HG03469 (cell line): ENCODE measurements around the gene KTI12.
"Not testable (repeated sequence)": the region's sequence is repeated elsewhere in the genome, so short reads cannot be mapped to it uniquely, and the experiment has no call there.

ENCODE experiments used
- ATAC-seq: cut with Tn5 transposase; IDR thresholded peaks from one replicate; pipeline ENCODE4 v1.9.1; 2021; ENCODE audit warnings: mild to moderate bottlenecking, moderate library complexity, moderate number of reproducible peaks; ENCODE audit not compliant: unreplicated experiment

The KTI12 gene

DNA sequence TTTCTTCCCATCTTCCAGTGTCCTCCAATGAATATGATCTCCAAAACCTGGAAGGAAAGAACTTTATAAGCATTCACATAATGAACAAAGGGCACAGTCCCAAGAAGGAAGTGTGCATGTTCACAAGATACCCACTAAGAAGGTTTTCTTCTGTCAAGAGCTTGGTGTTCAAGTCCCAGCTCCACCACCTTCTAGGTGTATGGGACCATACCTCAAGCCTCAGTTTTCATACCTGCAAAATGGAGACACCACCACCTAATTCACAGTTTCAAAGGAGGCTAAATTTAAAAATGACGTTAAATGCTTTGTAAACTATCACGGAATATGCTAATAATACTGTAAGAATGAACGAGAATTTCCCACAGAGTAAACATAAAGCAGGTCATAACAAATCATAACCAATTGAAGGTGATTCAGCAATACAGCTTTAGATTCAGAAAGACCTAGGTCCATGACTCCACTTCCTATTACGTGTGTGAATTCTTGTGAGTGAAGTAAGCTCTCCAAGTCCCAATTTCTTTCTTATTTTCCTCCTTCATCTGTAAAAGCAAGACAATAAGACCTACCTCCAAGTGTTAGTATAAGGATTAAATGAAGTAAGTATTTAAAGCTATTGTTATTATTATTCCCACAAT lies 8.1 kb upstream of the KTI12 start:
- no peak for ATAC-seq

DNA sequence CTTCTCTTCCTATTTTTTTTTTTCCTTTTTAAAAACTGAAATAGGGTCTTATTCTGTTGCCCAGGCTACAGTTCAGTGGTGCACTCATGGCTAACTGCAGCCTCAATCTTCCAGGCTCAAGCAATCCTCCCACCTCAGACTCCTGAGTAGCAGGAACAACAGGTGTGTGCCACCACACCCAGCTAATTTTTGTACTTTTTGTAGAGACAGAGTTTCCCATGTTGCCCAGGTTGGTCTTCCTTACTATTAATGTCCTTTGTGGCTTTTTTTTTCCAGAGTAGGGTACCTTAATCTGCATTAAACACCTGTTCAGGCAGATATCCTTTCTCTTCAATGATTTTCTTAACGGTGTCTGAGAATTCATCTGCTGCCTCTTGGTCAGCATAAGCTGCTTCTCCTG lies 4.3 kb upstream of the KTI12 start:
- ATAC-seq: no peak

DNA sequence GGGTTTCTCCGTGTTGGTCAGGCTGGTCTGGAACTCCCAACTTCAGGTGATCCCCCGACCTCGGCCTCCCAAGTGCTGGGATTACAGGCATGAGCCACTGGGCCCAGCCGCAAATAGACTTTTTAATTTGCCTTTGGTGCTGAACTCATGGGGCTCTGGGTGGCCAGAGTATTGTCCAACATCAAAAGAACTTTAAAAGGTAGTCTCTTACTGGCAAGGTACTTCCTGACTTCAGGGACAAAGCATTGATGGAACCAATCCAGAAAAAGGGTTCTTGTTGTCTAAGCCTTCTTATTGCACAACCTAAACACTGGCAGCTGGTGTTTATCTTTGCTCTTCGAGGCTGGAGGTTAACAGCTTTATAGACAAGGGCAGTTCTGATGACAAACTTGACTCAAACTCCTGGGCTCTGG lies 3.8 kb upstream of the KTI12 start:
- ATAC-seq: no peak

DNA sequence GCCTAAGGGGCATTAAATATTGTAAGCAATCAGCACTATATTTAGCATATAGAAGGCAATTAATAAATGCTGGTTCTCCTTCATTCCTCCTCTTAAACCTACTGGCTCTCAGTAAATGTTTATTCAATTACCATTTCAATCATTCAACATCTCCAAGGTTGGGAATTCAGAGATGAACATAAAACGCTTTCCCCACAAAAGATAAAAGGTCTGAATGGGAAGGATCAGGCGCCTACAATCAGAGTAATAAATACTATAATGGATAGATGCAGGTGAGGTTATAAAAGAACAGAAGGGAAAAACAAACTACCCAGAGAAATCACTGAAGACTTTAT lies 407 bp upstream of the KTI12 start:
- no peak for ATAC-seq

DNA sequence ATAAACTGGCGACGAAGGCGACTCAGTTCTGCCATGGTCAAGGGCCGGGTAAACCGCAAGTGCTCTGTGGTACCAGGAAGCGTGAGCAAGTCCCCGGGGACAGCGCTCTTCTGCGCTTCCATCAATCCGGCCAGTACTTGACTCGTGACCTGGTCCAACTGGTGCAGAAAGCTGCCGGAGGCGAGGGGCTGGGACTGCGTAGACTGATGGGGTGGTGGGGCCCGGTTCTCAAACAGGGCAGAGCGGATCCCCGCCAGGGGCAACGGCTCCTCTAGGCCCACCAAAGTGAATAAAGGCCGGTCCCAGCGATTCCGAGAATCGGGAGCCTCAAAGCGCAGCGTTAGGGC lies 852 bp downstream of the KTI12 start:
- ATAC-seq: no peak

DNA sequence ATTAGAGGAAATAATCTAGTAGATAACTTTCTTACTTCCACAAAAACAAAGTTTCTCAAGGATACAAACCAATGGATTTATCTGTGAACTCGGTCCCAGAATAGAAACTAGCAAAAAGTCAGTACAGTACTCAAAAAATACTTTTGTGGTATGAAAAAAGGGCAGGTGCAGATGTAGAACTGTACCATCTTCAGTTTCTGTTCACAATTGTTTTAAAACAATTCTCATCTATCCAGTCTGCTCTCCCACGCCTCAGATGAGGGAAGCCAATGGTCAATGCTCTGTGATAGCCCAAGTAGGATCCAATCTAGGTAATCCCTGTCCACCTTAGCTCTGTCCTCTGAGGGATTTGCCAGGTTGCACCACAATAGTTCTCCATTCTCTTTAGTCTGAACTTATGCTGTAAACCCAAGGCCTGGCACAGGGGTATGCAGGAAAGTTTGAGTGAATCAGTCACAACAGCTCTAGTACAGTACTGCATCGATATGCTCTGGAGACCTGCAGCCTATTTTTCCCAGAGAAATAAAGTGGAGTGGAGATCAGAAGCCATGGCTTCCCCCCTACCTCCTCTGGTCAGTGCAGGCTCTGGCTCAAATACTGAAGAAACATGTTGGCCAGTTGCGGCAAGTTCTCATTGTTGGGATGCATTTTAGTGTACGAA lies 1.4 kb downstream of the KTI12 start:
- no peak for ATAC-seq

DNA sequence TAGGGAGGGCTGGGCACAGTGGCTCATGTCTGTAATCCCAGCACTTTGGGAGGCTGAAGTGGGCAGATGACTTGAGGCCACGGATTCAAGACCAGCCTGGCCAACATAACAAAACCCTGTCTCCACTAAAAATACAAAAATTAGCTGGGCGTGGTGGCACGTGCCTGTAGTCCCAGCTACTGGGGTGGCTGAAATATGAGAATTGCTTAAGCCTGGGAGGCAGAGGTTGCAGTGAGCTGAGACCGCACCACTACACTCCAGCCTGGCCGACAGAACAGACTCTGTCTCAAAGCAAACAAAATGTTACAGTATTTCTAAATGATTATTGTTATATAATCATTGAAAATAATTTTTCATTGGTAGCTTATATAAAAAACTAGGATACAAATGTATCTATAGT lies 4.8 kb downstream of the KTI12 start:
- ATAC-seq: not testable (repeated sequence)

DNA sequence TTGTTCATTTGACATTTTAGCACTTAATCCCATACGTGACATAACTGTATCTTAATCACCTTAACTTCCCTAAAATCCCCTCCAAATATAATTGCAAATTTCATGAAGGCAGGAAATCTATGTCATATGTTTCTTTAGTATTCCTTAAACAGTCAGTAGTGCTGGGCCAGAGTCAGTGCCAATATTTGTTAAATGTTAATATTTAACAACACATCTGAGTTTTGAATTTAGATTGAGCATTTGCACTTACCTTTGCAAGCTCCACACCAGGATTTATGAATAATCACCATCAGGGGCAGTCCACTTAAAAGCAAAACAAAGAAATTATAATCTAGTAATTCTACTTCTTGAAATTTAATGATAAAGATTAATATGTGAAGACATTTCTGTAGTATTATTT lies 5.3 kb downstream of the KTI12 start:
- no peak for ATAC-seq

DNA sequence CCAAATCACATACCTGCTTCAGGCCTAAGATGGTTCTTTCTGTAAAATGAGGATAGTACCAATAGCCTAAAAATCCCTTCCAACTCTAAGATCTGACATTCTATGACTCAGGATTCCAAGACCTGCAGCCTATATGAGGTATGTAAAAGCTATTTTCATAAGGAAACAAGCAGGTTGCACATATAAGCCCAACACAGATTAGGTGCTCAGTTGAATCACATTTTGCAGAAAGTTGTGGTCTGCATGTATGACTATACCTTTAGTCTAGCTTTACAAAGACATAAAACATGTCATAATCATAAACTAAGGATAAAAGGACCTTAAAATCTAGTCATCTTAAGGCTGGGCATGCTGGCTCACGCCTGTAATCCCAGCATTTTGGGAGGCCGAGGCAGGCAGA lies 7.3 kb downstream of the KTI12 start:
- no peak for ATAC-seq

DNA sequence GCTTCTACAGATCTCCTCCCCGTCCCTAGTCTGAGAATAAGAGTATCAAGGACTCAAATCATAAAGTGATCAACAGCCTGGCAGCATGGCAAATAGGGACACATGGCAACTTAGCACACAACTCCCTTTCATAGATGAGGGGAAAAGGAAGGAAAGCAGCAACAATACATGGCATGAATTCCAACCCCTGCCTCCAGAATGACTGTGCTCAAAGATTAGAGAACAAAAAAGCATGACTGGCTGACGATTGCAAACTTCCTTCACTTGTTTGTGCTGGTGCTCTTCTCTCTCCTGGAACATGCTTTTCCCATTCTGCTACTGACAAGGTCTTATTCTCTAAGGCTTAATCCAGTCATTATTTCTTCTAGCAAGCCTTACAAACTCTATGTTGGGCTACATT lies 11.5 kb downstream of the KTI12 start:
- no peak for ATAC-seq

DNA sequence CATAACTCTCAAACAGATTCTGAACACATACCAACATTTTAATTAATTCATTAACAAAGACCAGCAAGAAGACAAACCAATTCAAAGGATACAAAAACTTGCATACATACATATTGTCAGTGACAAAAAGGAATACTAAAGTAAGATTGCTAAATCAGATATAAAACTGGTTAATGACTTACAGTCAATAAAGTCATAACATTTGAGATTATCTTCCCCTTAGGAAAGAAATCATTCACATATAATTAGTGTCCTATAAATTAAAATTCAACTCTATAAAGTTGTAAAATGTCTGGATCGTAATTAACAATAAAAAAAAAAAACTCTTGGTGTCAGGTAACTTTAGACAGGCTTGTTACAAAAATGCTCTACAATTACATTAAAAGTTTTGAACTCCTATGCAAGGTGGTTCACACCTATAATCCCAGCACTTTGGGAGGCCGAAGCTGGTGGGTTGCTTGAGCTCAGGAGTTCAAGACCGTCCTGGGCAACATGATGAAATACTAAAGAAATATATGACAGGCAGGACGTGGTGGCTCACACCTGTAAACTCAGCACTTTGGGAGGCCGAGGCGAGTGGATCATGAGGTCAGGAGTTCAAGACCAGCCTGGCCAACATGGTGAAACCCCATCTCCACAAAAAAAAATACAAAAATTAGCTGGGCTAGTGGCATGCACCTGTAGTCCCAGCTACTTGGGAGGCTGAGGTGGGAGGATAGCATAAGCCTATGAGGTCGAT lies 25.4 kb downstream of the KTI12 start:
- ATAC-seq: no peak

DNA sequence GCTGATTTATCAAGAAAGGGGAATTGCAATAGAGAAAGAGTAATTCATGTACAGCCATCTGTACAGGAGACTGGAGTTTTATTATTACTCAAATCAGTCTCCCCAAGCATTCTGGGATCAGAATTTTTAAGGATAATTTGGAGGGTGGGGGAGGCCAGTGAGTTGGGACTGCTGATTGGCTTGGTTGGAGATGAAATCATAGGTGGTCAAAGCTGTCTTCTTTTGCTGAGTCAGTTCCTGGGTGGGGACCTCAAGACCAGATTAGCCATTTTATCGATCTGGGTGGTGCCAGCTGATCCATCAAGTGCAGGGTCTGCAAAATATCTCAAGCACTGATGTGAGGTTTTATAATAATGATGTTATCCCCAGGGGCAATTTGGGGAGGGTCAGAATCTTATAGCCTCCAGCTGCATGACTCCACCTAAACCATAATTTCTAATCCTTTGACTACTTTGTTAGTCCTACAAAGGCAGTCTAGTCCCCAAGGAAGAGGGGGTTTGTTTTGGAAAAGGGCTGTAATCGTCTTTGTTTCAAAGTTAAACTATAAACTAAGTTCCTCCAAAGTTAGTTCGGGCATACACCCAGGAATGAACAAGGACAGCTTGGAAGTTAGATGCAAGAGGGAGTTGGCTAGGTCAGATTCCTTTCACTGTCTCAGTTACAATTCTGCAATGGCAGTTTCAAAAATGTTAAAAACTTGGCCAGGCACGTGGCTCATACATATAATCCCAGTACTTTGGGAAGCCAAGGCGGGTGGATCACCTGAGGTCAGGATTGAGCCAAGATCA lies 26.2 kb downstream of the KTI12 start:
- ATAC-seq: no peak

DNA sequence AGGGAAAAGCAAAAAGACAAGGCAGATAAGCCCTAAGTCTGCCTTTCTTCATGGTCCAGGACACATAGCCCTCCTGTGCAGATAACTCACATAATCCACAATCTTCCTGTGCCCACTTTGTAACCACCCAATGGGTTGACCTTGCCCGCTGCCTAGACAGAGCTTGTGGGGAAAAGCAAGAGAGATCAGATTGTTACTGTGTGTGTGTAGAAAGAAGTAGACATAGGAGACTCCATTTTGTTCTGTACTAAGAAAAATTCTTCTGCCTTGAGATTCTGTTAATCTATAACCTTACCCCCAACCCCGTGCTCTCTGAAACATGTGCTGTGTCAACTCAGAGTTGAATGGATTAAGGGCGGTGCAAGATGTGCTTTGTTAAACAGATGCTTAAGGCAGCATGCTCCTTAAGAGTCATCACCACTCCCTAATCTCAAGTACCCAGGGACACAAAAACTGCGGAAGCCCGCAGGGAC lies 27.5 kb downstream of the KTI12 start:
- not testable (repeated sequence) for ATAC-seq

DNA sequence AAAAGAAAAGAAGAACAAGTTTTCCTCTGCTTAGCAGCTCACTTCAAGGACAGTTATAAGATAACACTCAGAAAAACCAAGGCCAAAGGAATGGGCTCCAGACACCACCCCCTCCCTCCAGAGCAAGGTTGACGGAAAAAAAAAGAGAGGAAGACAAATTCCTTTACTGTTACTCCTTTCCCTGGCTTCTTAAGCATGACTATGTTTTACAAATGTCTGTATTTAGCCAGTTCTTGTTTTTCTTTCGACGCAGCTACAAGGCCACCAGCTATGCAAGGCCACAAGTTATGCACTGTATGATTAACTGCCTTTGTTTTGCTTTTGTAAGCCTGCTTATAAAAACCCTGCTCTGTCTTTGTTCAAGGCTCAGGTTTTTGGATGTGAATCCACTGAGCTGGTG lies 28.1 kb downstream of the KTI12 start:
- ATAC-seq: not testable (repeated sequence)

DNA sequence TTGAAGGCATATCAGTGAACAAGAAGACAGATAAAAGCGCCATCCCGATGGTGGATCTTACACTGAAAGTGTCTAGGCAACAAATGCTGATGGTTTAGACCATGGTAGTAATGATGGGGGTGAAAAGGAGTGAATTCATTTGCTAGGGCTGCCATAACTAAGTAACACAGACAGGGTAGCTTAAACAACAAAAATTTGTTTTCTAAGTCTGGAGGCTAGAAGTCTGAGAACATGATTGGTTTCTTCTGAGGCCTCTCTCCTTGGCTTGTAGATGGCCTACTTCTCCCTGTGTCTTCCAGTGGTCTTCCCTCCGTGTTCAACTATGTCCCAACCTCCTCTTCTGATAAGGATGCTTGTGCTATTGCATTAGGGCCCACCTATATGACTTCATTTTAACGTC lies 29.7 kb downstream of the KTI12 start:
- ATAC-seq: no peak

DNA sequence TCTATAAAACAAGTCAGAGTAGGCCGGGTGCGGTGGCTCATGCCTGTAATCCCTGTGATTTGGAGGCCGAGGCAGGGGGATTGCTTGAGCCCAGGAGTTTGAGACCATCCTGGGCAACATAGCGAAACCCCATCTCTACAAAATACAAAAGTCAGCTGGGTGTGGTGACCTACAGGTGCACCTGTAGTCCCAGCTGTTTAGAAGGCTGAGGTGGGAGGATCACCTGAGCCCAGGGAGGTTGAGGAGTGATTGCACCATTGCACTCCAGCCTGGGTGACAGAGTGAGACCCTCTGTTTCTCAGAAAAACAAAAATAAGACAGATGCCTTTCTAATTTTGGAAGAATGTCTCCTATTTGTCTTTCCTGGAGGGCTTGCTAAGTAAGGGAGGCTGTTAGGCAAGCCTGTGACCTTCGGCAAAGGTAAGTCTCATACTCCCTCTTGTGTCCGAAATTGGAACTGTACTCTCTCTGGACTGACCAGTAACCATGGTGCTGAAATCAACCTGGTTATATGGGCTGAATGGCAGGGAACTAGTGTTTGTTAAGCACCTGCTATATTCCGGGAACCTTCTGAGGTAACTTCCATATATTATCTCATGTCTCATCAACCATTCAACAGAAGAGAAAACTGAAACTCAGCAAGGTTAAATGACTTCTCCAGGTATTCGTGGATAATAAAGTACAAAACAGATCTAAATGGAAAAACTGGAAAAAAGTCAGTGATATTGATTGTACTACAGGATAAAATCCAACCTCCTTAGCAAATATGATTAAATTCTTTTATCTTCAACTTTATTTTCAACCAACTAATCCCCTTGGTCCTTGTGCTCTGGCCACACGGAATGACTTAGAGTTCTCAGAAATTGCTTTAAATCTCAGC lies 31.3 kb downstream of the KTI12 start:
- ATAC-seq: no peak

DNA sequence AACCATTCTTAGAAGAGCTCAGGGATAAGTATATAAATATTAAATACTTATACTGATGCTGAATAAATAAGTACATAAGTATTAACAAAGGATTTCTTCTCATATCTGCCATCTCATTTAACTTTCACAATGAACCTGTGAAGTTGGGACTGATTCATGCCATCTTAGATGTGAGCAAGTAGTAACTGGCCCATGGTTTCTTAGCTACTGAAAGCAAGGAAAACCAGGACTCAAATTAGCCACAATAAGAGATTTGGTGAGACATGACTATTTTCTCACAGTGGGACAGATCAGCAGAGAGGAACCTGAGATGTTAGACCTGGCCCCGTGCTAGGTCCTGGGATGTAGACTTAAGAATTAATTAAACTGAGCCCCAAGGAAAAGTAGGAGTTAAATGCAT lies 34.9 kb downstream of the KTI12 start:
- ATAC-seq: no peak

DNA sequence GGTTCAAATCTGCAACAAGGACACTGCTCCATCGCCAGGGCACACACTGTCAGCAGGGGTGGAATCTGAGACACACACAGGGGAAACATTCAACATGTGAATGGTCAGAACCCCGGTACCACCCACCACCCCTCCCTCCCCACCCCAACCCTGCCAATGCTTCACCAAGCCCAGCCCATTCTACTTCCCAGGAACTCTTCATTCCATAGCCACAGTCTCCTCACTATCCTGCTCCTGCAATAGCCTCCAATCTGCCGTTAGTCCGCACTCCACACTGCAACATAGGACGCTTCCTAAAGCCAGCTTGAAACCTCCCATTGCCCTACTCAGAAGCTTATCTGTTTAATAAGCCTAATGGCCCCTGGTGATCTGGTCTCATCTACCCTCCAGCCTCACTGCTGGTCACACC lies 35.6 kb downstream of the KTI12 start:
- no peak for ATAC-seq

DNA sequence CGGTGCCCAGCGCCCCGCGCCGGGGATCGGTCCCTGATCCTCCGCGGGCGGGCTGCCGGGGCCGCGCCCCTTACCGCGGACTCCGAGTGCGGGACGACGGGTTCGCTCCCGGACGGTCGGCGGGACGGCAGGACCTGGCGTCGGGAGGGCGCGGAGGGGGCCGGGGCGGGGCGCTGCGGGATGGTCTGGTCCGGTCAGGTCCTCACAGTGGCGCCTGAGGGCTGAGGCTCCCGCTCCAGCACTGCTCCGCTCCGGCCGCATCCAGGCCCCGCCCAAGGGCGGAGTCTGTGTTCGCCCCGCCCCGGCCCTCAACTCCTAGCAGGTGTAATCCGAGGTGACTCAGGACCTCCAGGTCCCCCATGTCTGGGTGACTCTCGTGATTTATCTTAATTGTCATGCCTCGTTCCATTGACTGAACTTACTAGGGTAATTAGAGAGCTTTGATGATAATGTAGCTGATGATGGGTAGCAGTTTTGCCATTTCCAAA lies 43.1 kb downstream of the KTI12 start, which contains the start of gene RAB3B:
TSS of gene RAB3B (minus strand) at position 223 of the 488 bp plus-strand sequence. CDS start 13,583 bp downstream, outside the sequence.
- peak; percentile 42 for ATAC-seq
